K562 (cell line): ENCODE measurements around the gene CD109. TPM values are rescaled to one million over a fixed set of nuclear protein-coding genes. Genes with fewer than 3 reads are reported as not detected.

Experiments
- EHMT2 ChIP-seq: fragments of 450-650 bp; IDR thresholded peaks from 2 replicates; pipeline ENCODE4 v1.6.1; 2018; ENCODE audit warnings: antibody characterized with exemption
- MEF2A ChIP-seq: IDR thresholded peaks from 2 replicates; pipeline ENCODE4 v1.6.1; 2011; ENCODE audit warnings: low read depth, mild to moderate bottlenecking, low read length, moderate library complexity; ENCODE audit not compliant: control insufficient read depth
- PRPF4 ChIP-seq: fragments of 200-400 bp; formaldehyde crosslinking; IDR thresholded peaks from one replicate; pipeline ENCODE4 v1.6.1; 2017; ENCODE audit warnings: low read length, low read depth, mild to moderate bottlenecking; ENCODE audit not compliant: insufficient read depth, poor library complexity, severe bottlenecking
- SMAD1 ChIP-seq: fragments of 150-350 bp; IDR thresholded peaks from 2 replicates; pipeline ENCODE4 v1.6.1; 2014; ENCODE audit warnings: low read length, low read depth; ENCODE audit not compliant: partially characterized antibody
- polyA plus RNA-seq, 8 experiments: library from polyadenylated mRNA; depleted of rRNA in 4 of 8; stranded (reverse) in 5 of 8; unstranded in 3 of 8; fragments of >200 nt; fragmentation: Nextera tagmentation in 2 of 8; fragmentation: Illumina TruSeq in 1 of 8; extraction: Ambion mirVana in 2 of 8; extraction: Trizol in 1 of 8; gene quantifications; 2 replicates each; pipeline versions ENCODE4 v1.2.1 to v1.2.3, GENCODE V29; 2011 to 2014; ENCODE audit warnings: inconsistent platforms in 1 of 8, missing spikeins in 1 of 8
- total RNA-seq, 7 experiments: library from RNA; depleted of rRNA in 6 of 7; stranded (reverse); fragments of >200 nt in 6 of 7; fragmentation: Illumina TruSeq in 2 of 7; extraction: Trizol in 2 of 7; gene quantifications; 2 replicates each; pipeline versions ENCODE4 v1.2.1 to v1.2.3, GENCODE V29; 2011 to 2021; ENCODE audit warnings: low replicate concordance in 1 of 7
- TF ChIP-seq, protein P1 (sequence below): fragments of 450-650 bp; IDR thresholded peaks from 2 replicates; pipeline ENCODE4 v1.7.1; 2018; ENCODE audit warnings: mild to moderate bottlenecking, low read depth; ENCODE audit not compliant: partially characterized antibody
- TF ChIP-seq, protein P2 (sequence below), 3 experiments: fragments of 200-800 bp in 1 of 3; fragments of 250-450 bp in 1 of 3; fragments of 450-650 bp in 1 of 3; sonication (Bioruptor Pico) in 1 of 3; sonication (Bioruptor generic) in 1 of 3; formaldehyde crosslinking in 1 of 3; IDR thresholded peaks; 2 replicates each; pipeline versions ENCODE4 v1.6.1 to v1.8.0; 2016 to 2022; ENCODE audit warnings: mild to moderate bottlenecking in 2 of 3, missing genetic modification characterization in 2 of 3, missing compliant biosample characterization in 1 of 3, moderate library complexity in 1 of 3
- TF ChIP-seq, protein P3 (sequence below): fragments of 450-650 bp; IDR thresholded peaks from 2 replicates; pipeline ENCODE4 v1.6.1; 2016; ENCODE audit warnings: mild to moderate bottlenecking, moderate library complexity

CD109 gene
- total and polyA plus RNA-seq, 9 of the 15 experiments (the other 6 are each of a cell fraction or from before 2014, with no cell fraction given), result under 0.01 to 0.22 (median 0.11) TPM

DNA sequence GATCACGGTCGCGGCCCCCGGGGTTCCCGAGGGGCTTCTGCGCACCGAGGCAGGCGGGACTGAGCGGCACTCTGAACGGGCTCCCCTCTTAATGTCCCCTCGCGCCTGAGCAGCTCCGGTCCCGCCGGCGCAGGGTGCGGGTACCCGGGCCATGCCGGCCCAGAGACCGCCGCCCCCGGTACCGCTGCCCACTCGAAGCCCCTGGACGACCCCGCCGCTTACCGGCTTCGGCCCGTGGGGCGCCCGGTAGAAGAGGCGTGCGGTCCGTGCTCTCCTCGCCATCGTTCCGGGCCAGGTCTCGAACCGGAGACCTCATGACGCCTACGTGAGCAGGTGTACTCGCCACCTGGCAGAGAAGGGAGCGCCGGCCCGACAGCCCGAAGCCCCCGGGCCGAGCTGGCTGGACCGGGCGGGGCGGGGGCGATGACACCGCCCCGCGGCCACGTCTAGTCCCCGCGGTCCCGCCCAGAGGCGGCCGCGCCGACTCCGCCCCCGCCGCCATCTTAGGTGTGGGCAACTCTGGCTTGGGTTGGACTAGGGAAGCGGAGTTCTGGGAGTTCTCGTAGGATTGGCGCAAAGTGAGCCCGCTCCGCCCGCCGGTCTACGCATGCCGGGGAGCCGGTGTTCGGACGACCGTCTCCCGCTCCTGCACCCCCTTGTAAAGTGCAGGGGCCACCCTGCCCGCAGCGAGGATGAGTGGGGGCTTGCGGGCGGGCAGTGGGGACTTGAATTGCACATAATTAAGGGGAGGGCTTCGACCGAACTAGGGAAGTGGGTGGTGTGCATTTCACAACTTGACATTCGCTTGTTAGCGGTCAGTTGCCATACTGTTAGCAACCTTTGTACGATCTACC is 42.2 kb upstream of the CD109 start, which contains the start of gene SLC17A5 (continued):
- TF ChIP-seq SMAD1 (no peak), MEF2A (no peak), EHMT2 (no peak), PRPF4 (peak; percentile 45)
- TF ChIP-seq, protein P1, sequence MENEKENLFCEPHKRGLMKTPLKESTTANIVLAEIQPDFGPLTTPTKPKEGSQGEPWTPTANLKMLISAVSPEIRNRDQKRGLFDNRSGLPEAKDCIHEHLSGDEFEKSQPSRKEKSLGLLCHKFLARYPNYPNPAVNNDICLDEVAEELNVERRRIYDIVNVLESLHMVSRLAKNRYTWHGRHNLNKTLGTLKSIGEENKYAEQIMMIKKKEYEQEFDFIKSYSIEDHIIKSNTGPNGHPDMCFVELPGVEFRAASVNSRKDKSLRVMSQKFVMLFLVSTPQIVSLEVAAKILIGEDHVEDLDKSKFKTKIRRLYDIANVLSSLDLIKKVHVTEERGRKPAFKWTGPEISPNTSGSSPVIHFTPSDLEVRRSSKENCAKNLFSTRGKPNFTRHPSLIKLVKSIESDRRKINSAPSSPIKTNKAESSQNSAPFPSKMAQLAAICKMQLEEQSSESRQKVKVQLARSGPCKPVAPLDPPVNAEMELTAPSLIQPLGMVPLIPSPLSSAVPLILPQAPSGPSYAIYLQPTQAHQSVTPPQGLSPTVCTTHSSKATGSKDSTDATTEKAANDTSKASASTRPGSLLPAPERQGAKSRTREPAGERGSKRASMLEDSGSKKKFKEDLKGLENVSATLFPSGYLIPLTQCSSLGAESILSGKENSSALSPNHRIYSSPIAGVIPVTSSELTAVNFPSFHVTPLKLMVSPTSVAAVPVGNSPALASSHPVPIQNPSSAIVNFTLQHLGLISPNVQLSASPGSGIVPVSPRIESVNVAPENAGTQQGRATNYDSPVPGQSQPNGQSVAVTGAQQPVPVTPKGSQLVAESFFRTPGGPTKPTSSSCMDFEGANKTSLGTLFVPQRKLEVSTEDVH, result no peak
- TF ChIP-seq, protein P2, sequence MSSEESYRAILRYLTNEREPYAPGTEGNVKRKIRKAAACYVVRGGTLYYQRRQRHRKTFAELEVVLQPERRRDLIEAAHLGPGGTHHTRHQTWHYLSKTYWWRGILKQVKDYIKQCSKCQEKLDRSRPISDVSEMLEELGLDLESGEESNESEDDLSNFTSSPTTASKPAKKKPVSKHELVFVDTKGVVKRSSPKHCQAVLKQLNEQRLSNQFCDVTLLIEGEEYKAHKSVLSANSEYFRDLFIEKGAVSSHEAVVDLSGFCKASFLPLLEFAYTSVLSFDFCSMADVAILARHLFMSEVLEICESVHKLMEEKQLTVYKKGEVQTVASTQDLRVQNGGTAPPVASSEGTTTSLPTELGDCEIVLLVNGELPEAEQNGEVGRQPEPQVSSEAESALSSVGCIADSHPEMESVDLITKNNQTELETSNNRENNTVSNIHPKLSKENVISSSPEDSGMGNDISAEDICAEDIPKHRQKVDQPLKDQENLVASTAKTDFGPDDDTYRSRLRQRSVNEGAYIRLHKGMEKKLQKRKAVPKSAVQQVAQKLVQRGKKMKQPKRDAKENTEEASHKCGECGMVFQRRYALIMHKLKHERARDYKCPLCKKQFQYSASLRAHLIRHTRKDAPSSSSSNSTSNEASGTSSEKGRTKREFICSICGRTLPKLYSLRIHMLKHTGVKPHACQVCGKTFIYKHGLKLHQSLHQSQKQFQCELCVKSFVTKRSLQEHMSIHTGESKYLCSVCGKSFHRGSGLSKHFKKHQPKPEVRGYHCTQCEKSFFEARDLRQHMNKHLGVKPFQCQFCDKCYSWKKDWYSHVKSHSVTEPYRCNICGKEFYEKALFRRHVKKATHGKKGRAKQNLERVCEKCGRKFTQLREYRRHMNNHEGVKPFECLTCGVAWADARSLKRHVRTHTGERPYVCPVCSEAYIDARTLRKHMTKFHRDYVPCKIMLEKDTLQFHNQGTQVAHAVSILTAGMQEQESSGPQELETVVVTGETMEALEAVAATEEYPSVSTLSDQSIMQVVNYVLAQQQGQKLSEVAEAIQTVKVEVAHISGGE (CRISPR knock-in tag; IDR thresholded peaks at IDR 0.05), result peak in 1 of 3 experiments; percentile 32; a peak in 2 of 6 replicates
- TF ChIP-seq, protein P3, sequence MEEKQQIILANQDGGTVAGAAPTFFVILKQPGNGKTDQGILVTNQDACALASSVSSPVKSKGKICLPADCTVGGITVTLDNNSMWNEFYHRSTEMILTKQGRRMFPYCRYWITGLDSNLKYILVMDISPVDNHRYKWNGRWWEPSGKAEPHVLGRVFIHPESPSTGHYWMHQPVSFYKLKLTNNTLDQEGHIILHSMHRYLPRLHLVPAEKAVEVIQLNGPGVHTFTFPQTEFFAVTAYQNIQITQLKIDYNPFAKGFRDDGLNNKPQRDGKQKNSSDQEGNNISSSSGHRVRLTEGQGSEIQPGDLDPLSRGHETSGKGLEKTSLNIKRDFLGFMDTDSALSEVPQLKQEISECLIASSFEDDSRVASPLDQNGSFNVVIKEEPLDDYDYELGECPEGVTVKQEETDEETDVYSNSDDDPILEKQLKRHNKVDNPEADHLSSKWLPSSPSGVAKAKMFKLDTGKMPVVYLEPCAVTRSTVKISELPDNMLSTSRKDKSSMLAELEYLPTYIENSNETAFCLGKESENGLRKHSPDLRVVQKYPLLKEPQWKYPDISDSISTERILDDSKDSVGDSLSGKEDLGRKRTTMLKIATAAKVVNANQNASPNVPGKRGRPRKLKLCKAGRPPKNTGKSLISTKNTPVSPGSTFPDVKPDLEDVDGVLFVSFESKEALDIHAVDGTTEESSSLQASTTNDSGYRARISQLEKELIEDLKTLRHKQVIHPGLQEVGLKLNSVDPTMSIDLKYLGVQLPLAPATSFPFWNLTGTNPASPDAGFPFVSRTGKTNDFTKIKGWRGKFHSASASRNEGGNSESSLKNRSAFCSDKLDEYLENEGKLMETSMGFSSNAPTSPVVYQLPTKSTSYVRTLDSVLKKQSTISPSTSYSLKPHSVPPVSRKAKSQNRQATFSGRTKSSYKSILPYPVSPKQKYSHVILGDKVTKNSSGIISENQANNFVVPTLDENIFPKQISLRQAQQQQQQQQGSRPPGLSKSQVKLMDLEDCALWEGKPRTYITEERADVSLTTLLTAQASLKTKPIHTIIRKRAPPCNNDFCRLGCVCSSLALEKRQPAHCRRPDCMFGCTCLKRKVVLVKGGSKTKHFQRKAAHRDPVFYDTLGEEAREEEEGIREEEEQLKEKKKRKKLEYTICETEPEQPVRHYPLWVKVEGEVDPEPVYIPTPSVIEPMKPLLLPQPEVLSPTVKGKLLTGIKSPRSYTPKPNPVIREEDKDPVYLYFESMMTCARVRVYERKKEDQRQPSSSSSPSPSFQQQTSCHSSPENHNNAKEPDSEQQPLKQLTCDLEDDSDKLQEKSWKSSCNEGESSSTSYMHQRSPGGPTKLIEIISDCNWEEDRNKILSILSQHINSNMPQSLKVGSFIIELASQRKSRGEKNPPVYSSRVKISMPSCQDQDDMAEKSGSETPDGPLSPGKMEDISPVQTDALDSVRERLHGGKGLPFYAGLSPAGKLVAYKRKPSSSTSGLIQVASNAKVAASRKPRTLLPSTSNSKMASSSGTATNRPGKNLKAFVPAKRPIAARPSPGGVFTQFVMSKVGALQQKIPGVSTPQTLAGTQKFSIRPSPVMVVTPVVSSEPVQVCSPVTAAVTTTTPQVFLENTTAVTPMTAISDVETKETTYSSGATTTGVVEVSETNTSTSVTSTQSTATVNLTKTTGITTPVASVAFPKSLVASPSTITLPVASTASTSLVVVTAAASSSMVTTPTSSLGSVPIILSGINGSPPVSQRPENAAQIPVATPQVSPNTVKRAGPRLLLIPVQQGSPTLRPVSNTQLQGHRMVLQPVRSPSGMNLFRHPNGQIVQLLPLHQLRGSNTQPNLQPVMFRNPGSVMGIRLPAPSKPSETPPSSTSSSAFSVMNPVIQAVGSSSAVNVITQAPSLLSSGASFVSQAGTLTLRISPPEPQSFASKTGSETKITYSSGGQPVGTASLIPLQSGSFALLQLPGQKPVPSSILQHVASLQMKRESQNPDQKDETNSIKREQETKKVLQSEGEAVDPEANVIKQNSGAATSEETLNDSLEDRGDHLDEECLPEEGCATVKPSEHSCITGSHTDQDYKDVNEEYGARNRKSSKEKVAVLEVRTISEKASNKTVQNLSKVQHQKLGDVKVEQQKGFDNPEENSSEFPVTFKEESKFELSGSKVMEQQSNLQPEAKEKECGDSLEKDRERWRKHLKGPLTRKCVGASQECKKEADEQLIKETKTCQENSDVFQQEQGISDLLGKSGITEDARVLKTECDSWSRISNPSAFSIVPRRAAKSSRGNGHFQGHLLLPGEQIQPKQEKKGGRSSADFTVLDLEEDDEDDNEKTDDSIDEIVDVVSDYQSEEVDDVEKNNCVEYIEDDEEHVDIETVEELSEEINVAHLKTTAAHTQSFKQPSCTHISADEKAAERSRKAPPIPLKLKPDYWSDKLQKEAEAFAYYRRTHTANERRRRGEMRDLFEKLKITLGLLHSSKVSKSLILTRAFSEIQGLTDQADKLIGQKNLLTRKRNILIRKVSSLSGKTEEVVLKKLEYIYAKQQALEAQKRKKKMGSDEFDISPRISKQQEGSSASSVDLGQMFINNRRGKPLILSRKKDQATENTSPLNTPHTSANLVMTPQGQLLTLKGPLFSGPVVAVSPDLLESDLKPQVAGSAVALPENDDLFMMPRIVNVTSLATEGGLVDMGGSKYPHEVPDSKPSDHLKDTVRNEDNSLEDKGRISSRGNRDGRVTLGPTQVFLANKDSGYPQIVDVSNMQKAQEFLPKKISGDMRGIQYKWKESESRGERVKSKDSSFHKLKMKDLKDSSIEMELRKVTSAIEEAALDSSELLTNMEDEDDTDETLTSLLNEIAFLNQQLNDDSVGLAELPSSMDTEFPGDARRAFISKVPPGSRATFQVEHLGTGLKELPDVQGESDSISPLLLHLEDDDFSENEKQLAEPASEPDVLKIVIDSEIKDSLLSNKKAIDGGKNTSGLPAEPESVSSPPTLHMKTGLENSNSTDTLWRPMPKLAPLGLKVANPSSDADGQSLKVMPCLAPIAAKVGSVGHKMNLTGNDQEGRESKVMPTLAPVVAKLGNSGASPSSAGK, result peak; percentile 97
